CD4-positive, alpha-beta T cell treated with Interferon gamma for 1 hour (primary cell): Measurements from ENCODE around the gene FBRSL1.
A peak's percentile ranks its signal among the peaks of the same experiment; 100 is the strongest.
"Not testable (repeated sequence)": the region's sequence is repeated elsewhere in the genome, so short reads cannot be mapped to it uniquely, and the experiment has no call there.

Source experiments
- DNase-seq: peaks from one replicate; pipeline ENCODE4 v3.0.0-alpha.2; 2020

Gene FBRSL1

DNA sequence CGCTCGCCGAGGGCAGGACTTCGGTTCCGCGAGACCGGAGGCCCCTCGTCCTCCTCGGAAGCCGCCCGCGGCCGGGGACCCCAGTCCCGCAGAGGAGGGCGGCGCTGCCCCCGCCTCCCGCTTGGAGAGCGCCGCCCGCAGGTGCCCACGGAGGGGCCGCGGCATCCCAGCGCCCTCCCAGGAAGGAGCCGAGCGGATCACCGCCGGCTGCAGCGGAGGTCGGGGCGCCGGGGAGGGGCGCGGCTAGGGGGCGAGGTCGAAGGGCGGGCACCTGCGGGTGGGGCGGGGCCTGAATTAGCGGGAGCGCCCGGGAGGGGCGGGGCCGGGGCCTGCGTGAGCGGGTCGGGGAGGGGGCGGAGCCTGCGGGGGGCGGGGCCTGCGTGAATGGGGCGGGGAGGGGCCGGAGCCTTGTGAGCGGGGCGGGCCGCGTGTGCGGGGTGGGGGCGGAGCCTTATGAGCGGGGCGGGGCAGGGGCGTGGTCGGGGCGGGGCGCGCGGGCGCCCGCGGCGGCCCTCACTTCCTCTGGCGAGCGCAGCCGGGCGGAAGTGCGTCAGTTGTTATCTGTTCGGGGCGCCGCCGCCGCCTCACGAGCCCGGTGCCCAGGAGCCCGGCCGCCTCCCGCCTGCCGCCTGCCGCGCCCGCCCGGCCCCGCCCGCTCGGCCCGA lies at the start of gene FBRSL1:
Gene FBRSL1, plus strand, starts transcription at position 550 of the 665 bp plus-strand sequence.
- DNase-seq = peak; percentile 91

DNA sequence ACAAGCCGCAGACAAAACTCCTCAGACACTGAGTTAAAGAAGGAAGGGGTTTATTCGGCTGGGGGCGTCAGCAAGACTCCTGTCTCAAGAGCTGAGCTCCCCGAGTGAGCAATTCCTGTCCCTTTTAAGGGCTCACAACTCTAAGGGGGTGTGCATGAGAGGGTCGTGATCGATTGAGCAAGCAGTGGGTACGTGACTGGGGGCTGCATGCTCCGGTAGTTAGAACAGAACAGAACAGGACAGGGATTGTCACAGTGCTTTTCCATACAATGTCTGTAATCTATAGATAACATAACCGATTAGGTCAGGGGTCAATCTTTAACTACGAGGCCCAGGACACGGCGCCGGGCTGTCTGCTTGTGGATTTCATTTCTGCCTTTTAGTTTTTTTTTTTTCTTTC lies 49.5 kb upstream of the FBRSL1 start:
- DNase-seq = not testable (repeated sequence)

DNA sequence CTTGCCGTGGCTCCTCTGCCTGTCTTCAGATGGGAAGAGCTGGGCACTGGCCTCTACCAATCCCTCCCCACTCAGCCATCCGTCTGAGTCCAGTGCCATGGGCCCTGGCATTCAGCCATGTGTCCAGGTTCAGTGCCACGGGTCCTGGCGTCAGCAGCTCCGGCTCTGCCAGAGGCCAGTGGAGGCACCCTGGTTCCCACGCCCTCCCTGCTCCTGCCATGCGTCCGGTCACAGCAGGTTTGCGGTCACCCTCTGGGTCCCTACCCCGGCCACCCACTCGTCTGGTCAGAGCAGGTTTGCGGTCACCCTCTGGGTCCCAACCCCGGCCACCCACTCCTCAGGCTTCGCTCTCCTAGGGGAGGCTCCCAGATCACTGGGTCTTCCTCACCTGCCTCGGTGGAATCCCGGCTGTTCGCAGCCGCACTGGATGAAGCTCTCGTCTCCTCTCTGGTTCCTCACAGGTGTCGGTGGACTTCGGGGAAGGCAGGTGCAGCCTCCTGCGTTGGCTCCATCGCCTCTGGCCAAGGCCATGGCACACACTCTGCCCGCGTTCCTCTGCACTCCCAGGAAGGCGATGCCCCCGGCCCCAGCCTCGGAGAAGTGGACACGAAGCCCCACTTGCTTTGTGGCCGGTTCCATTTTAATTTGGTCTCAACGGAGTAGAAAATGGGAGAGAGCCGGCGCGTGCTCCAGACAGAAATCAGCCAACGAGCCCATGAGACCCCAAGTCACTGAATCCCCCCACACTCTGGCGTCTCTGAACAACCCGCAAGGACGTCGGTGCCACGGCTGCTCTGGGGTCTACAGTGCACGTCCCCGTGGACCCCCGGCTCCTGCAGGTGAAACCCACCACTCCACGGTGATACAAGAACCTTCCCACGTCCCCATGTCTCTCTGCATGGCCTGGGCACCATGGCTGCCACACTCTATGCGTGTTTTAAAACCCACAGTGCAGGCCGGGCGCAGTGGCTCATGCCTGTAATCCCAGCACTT lies 47.8 kb upstream of the FBRSL1 start:
- DNase-seq = no peak

DNA sequence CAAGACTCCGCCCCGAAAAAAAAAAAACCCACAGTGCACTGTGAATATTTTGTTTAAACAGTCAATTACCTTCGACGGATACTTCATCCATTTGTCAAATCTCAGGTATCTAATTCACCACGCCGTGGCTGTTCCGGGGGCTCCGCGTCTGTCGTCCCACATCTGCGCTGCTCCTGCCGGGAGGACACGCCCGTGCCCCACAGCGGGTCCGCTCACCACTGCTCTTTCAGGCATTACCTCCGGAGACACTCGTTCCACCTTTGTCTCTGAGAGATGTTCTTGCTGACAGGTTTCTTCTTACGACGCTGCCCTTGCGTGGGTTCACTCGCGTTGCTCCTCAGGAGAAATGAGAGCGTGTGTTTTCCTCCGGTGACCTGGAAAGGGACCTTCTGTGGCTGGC lies 46.9 kb upstream of the FBRSL1 start:
- no peak for DNase-seq

DNA sequence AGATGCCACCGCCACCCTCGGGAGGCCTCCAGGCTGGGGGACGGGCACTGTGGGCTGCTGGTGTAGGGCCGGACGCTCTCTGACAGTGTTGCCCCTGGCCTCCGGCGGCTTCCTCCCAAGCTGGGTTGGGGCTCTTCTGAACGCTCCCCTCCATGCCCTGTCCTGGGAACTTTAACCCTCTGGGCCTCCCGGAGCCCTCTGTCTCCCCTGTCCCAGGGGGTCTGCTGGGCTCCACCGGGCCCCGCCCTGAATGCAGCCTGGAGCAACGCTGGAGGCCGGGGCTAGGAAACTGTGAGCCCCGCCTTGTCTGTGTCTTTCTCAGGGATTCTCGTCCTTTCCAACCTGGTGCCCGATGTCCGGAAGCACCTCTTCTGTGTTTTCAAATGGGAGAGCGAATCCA lies 45.7 kb upstream of the FBRSL1 start:
- DNase-seq = no peak

DNA sequence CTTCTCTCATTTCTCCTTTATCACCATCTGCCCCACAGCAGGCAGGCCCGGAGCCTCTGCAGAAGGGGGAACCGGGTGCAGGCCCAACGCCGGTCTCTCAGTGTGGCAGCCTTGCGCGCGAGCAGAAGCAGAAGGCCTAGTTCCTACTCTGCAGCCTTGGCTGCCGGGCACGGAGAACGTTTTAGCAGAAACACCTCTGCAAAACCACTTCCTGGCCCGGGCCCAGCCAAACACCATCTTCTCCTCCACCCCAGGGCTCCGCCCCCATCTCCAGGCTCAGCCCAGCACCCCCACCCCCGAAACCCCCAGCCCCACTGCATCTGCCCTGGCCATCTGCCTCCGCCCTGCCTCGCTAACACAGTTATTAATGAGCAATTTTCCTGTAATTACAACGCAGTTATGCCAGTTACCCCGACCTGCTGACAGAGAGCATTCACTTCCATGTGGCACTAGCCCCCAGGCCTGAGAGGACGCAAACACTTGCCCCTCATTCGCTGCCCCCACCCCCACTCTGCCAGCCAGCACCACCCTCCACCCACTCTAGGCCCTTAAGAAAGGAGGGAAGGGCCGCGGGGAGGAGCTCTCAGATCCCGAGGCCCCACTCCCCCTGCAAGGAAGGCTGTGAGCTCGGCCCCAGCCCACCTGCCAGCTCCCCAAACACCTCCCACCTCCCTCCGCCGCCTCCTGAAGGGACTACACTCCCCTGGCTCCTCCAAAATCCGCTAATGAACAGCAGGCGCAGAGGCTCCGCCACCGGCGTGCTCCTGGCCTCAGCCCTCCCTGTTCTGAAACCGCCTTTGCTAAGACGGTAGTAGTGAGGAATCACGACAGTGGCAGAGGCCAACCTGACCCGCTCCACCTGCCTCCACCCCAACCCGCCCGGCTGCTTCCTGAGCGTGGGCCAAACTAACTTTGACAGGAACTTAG lies 44.7 kb upstream of the FBRSL1 start:
- peak; percentile 90 for DNase-seq

DNA sequence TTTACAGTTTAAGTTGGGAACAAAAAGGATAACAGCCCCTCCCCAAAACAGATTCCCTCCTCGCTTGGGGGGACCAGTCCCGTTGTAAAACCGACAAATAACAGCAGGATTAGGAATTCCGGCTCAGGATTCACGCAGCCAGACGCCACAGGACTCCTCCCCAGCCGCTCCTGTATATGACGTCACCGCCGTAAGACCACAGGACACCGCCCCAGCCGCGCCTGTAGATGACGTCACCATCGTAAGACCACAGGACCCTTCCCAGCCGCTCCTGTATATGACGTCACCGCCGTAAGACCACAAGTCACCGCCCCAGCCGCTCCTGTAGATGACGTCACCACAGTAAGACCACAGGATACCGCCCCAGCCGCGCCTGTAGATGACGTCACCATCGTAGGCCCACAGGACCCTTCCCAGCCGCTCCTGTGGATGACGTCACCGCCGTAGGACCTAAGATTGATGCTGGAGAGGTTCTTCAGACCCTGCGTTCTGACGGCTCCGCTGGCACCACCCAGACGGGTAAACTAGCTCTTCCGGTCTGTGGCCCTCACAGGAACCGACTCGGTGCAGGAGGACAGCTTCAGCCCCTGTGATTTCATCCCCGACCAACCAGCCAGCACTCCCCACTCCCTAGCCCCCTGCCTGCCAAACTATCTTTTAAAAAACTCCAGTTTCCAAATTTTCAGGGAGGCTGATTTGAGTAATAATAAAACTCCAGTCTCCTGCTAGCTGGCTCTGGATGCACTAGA lies 43.9 kb upstream of the FBRSL1 start:
- DNase-seq = peak; percentile 91

DNA sequence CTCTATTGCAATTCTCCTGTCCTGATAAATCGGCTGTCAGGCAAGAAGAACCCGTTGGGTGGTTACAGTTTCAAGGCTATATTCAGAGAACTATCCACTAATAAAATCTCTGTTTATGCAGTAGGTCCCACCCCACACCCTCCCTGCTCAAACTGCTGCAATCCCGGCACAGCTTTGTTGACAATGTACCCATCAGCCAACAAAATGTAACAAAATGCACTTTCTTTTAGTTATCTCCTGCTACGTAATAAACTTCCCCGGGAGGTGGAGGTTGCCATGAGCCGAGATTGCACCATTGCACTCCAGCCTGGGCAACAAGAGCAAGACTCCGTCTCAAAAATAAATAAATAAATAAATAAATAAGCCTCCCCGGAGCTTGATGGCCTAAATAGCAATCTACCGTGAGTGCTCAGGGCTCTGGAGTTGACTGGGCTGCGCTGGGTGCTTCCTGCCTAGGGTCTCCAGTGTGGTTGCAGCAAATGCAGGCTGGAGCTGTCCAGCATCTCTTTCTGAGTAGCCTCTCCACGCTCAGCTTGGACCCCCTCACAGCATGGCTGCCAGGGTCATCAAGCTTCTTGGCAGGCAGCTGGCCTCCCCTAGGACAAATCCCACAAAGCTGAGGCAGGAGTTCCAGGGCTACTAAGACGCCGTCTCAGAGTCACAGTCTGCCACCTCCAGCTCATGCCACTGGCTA lies 43.2 kb upstream of the FBRSL1 start:
- DNase-seq = no peak

DNA sequence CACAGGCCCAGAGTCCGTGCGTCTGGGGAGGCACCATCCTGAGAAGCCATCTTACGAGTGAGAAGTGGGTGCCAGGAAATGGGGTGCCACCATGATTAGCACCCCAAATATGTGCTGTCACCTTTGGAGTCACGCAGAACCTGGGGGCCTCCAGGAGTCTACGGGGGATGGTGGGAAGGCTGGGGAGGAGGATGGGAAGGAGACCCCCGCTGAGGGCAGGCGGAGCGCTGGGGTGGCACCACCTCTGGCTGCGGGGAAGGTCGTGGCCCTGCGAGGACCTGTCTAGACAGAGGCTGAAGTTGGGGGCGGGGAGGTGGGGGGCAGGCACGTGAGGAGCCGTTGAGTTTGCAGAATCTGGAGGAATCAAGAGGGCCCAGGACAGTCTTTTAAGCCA lies 42.6 kb upstream of the FBRSL1 start:
- no peak for DNase-seq

DNA sequence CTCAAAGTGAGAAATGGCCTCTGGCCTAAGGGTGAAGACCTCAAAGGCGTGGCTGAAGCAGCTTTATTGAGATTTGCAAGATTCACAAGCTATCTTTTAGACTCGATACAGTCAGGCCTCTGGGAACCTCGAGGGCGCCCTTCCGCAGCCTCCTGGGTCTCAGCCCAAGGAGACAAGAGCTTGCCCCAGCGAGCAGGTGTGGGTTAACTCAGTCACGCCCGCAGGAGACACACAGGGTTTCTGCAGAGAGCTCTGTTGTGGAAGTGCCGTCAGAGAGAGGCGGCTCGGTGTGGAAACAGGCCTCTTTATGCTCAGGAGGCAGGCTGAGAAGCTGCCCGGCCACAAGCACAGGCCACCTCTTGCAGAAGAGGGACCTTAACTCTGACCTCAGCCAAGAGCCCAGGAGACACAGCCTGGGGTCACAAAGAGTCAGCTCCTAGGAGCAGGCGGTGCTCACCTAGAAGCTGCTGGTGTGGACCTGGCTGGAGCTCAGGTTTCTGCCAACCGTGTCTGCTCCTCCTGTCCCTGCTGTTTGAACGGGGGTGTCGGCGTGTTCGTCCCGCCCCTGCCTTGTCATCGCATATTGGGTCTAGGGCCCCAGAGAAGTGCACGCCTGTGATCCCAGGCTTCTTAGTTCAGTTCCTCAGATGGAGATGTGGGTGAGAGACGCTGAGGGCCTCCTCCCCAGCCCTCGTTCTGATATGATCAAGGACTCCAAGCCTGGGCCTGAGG lies 42.1 kb upstream of the FBRSL1 start:
- no peak for DNase-seq

DNA sequence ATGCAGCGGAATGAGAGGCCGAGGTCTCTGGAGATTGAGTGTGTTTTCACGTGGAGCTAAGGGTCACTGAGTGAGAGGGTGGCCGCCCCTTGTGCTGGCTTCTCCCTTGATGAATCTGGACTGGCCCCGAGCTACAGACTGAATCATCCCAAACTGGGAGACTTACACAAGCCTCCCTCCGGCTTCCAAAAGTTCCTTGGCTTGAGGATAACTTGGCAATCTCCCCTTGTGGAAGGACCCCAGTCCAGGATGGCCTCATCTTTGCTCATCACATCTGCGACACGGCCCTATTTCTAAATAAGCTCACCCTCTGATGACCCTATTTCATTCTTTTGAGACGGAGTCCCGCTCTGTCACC lies 41.5 kb upstream of the FBRSL1 start:
- DNase-seq = no peak

DNA sequence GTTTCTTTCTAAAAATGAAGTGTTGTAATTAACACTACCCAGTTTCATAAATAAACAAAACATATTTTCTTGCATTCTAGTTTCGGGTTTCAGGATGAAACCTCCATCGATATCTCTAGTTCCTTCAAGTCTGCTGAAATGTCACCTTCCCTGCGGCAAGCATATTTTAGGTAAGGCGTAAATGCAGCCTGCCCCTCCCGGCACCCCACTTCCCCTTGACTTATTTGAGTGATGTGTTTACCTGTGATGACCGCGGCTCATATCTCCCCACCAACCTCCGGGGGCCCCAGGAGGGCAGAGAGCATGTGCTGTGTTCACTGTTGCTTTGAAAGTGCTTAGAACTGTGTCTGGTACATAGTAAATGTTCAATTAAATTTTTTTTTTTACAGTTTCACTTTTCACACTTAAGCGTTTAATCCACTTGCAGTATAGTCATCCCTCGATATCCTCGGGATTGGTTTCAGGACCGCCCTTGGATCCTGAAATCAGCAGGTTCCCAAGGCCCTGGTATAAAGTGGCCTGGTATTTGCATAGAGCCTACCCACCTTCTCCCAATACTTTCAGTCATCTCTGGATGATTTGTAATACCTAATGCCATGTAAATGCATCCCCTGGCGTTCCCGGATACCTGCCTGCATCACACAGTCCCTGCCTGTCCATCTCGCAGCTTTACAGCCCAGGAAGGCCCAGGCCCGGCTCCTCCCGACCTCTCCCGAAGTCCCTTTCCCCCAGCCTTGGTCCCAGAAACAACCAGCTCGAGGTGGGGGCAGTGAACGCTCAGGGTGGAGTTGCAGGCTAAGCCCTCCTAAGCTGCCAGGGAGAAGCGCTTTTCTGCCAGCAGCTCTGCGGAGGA lies 40.2 kb upstream of the FBRSL1 start:
- peak; percentile 66 for DNase-seq

DNA sequence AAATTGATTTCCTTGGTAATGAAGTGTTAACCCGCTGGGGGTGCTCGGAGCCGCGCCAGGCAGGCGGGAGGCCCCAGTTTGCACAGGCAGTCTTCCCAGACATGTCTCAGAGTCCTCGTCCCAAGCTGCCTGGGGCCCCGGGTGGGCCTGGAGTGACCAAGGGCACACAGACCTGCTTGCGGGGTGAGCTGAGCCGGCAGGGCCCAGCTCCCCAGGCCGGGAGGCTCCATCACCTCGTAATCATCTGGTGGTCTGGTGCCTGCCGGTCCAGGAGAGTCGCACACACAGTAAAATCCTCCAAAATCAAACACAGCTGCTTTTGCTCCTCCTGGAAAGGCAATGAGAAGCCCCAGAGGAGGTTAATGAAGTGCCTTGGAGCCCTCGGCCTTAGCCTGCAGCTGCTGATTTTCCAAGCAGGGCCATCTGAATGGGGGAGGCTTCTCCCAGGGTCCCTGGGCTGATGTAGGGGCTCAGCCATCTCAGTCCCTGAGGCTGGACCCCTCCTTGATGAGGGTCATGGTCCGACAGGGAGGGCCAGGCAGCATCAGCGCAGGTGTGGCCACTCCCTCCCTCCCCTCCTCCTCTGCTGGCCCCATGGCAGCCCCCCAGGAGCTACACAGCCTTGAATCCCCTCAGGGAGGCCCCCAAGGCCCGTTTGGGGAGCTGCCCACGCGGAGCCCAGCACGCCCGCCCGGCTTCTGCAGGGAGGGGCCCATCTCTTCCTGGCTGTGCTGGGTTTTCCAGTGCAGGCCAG lies 39.4 kb upstream of the FBRSL1 start:
- DNase-seq = no peak

DNA sequence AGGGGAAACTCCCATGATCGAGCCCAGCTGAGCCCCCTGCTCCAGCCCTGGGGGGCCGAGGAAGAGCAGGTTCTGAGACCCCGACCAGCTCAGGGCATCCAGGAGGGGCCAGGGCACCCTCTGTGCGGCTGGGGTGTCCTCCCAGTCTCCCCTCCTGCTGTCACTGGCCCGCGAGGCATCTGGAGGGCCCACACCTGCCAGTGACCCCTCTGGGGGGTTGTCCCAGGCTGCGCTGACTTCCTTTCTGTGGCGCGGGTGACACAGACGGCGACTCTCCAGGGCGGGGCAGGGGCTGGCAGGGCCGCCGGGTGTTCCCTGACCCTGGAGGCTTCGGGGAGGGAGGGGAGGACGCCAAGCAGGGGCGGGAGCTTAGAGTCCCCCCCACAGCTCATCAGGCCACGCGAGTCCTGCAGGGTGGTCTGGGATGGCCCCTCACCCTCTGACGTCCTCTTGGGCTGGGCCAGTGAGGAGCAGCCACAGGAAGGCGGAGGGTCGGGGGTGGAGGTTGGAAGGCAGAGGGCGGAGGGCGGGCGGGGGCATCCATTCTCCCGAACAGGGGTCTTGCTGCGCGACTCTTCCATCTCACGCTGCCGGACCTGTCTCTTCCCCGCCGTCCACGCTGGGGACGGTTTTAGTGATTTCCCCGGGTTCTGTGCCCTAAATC lies 38.6 kb upstream of the FBRSL1 start:
- DNase-seq = peak; percentile 47

DNA sequence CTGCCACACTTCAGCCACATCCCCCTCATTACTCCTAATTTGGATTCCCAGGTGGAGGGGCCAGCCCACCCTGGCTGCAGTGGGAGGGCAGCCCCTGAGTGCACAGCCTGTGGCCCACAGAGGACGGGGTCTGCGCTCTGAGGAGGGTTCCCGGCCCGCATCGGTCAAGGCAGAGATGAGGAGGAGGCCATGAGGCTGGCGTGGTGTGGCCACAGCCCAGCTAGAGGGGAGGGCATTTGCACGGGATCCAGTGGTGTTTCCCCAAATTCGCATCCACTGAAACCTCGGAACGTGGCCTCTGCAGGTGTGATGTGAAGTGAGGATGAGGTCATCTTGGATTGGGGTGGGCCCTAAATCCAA lies 38.1 kb upstream of the FBRSL1 start:
- no peak for DNase-seq

DNA sequence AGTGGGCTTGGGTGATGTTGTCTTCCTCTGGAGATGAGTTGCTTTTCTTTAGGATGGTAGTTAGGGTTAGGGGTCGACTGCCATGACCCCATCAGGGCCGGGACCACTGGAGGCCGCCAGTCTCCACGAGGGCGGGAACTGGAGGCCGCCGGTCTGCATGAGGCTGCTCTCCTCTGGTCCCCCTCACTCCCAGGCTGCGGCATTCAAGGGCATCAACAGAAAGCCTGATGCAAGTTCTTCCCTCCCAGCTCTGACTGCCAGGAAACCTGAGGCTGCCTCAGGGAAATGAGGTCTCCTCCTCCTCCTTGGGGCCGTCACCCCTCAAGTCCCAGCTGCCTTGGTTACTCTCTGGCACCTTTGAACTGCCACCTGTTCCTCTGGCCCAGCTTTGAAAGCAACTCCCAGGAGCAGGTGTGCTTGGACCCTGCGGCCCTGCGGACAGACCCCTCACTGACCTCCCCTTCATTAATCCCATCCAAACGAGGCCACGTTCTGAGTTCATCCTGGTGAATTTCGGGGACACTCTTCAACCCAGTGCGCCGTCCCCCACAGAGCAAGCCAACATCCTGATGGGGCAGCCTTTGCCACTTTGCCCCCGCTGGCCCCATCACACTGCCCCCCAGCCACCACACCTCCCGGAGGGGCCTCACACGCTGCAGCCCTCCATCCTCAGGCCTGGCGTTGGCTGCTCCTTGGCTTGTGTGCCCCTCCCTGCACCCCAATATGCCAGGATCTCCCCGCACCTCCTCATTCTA lies 37.2 kb upstream of the FBRSL1 start:
- no peak for DNase-seq

DNA sequence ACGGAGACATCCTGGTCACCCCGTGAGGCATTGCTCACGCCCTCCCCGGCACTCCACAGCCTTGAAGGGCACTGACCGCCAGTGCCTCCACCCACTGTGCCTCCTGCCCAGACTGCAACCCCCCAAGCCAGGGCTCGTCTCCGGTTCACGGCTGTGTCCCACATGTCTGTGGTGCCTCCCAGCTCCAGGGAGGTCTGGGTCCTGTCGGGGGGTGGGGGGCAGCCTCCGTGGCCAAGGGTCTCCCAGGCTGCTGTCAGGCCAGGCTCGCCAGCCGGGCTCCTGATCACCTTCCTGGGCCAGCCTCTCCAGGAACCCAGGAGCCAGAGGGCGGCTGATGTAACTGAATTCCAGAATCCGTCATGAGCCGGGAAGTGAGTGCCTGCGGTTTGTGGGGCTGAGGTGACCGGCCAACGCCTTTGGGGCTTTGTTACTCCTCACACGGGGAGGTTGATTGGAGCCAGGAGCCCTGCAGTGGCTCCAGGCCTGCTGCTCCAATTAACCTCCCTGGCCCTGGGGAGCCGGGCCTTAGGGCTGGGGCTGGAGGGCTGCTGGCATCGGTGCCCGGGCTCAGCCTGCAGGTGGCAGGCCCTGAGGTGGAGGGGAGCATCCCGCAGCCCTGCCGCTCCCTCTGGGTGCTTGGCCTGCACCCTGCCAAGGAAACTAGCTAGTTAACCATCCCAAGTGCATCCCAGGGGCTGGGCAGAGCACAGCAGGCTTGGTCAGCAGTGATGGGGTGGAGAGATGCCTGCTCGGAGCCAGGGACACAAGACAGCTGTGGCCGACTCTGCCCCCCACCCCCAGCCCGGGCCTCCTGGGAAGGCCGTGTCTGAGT lies 36.4 kb upstream of the FBRSL1 start:
- DNase-seq = no peak
